Kidney (tissue), 14 donors: Measurements from ENCODE around the gene SLC6A3. TPM values are rescaled to one million over a fixed set of nuclear protein-coding genes. Genes with fewer than 3 reads are reported as not detected.

Experiments
- DNase-seq, 5 donors: peaks; one replicate each; pipeline ENCODE4 v3.0.0-alpha.2; 2013 to 2020
- FAIRE-seq: peaks from 2 replicates; lab custom pipeline; 2012; peaks lifted over from hg19 to GRCh38; lab: Jason Lieb, UNC
- H3K27ac ChIP-seq, 2 donors: one replicate each; pipeline ENCODE4 v1.7.0; 2013; ENCODE audit warnings: low read depth in 2 of 2, low read length in 2 of 2, inconsistent platforms in 1 of 2
- H3K27me3 ChIP-seq: one replicate; pipeline ENCODE4 v1.7.1; 2013; ENCODE audit warnings: low read length, inconsistent platforms; ENCODE audit not compliant: control insufficient read depth, insufficient read depth
- H3K36me3 ChIP-seq, 3 donors: one replicate each; pipeline versions ENCODE4 v1.7.0 to v1.7.1; 2013; ENCODE audit warnings: low read length in 3 of 3, control low read depth in 1 of 3, inconsistent platforms in 1 of 3; ENCODE audit not compliant: insufficient read depth in 3 of 3, control insufficient read depth in 2 of 3
- H3K4me1 ChIP-seq, 3 donors: one replicate each; pipeline versions ENCODE4 v1.7.0 to v1.7.1; 2013; ENCODE audit warnings: low read length in 3 of 3, inconsistent platforms in 1 of 3, low read depth in 1 of 3; ENCODE audit not compliant: control insufficient read depth in 2 of 3, insufficient read depth in 2 of 3
- H3K4me3 ChIP-seq, 3 donors: one replicate each; pipeline versions ENCODE4 v1.7.0 to v1.8.1; 2013; ENCODE audit warnings: low read length in 3 of 3, control low read depth in 1 of 3, inconsistent platforms in 1 of 3
- H3K9ac ChIP-seq, 3 donors: one replicate each; pipeline versions ENCODE4 v1.7.0 to v1.7.1; 2013; ENCODE audit warnings: low read length in 3 of 3, control low read depth in 1 of 3, inconsistent platforms in 1 of 3
- H3K9me3 ChIP-seq, 3 donors: one replicate each; pipeline versions ENCODE4 v1.7.0 to v1.7.1; 2013; ENCODE audit warnings: low read length in 3 of 3, control low read depth in 1 of 3, inconsistent platforms in 1 of 3; ENCODE audit not compliant: control insufficient read depth in 2 of 3, insufficient read depth in 1 of 3
- CTCF ChIP-seq: IDR thresholded peaks from 3 replicates; pipeline ENCODE4 v1.5.1; 2012; ENCODE audit warnings: mild to moderate bottlenecking, moderate library complexity, borderline replicate concordance; ENCODE audit not compliant: insufficient read depth; ENCODE audit errors: extremely low read depth
- intact Hi-C: fragments of 100-400 bp; cut with DNase I; formaldehyde crosslinking; loops from one replicate; pipeline ENCODE4 v1.11.1; 2022
- polyA plus RNA-seq: library from polyadenylated mRNA; stranded (reverse); fragments of 350-450 nt; fragmentation: Illumina TruSeq; extraction: RNeasy Lipid Tissue Mini Kit (QIAGEN cat#74804); gene quantifications from one replicate; pipeline ENCODE4 v1.2.3, GENCODE V29; 2014; ENCODE audit warnings: low read depth, low replicate concordance; ENCODE audit not compliant: insufficient read depth
- total RNA-seq: library from RNA; stranded (reverse); fragmentation: NEBNext Ultra II Directional; extraction: Animal tissue kit (Norgen Biotek cat#: 25700); gene quantifications from one replicate; pipeline ENCODE4 v1.2.1, GENCODE V29; 2021
- donor health status: control.
- donor health status: control.
- donor health status: control.
- donor health status: control.
- donor health status: control.
- donor health status: DM: yes; HTN: yes; CAD: no.
- donor health status: Normal renal cell carcinoma (clear cell type).

The SLC6A3 gene
- total and polyA plus RNA-seq, 2 donors from 2014 or later = 0.09 to 0.54 TPM

- intact Hi-C loops = no loop called here
- H3K9me3 ChIP-seq = no peaks in the 10 kb centered on the region
- H3K27me3 ChIP-seq = peaks cover 2% of the 10 kb centered on the region
- DNase-seq (peak in 1 of 5 donors; percentile 52), FAIRE-seq (no peak)
- H3K4me1 ChIP-seq = no peaks in the 10 kb centered on the region
- TF ChIP-seq CTCF = no peak
- H3K4me3 ChIP-seq = no peak overlapping the region
- H3K27ac ChIP-seq = no peak overlapping the region
- H3K36me3 ChIP-seq = no peaks in the 10 kb centered on the region
- H3K9ac ChIP-seq = no peak overlapping the region
Observed at GRCh38 chr5:1392261-1392660, 53.0 kb downstream of the SLC6A3 start.

- DNase-seq (peak in 1 of 5 donors; percentile 46), FAIRE-seq (no peak)
- no peak overlapping the region for H3K27ac ChIP-seq
- intact Hi-C loops = no loop called here
- H3K9me3 ChIP-seq = no peaks in the 10 kb centered on the region
- H3K36me3 ChIP-seq = no peaks in the 10 kb centered on the region
- H3K27me3 ChIP-seq = peaks cover 2% of the 10 kb centered on the region
- no peak for TF ChIP-seq CTCF
- peaks cover 0 to 2% (median 1%) of the 10 kb centered on the region in 3 donors for H3K4me1 ChIP-seq
- H3K4me3 ChIP-seq = no peak overlapping the region
- no peak overlapping the region for H3K9ac ChIP-seq
Observed at GRCh38 chr5:1391691-1392090, 53.5 kb downstream of the SLC6A3 start.

GRCh38 chr5:1390861-1391600 is 54.2 kb downstream of the SLC6A3 start:
- intact Hi-C loops = no loop called here
- DNase-seq (peak in 1 of 5 donors; percentile 60), FAIRE-seq (no peak)
- Histone ChIP-seq H3K27me3 (peaks cover 2% of the 10 kb centered on the region), H3K27ac (no peak overlapping the region), H3K36me3 (no peaks in the 10 kb centered on the region), H3K4me3 (no peak overlapping the region), H3K9ac (no peak overlapping the region), H3K9me3 (no peaks in the 10 kb centered on the region), H3K4me1 (peaks cover 0 to 7% (median 5%) of the 10 kb centered on the region in 3 donors)
- TF ChIP-seq CTCF = no peak
